ENCODE measurements around the gene ANGPTL8.

Gene ANGPTL8

DNA sequence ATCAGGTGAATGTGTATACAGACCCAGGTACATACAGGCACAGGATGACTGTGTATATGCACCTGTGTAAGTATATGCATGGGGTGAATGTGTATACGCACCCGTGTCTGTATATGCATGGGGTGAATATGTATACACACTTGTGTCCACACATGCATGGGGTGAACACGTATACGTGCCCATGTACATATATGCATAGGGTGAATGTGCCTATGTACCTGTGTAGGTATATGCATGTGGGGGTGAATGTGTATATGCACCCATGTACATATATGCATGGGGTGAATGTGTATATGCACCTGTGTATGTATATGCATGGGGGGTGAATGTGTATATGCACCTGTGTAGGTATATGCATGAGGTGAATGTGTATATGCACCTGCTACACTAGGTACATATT is 6.9 kb upstream of the ANGPTL8 start:
- TF ChIP-seq, protein P1, sequence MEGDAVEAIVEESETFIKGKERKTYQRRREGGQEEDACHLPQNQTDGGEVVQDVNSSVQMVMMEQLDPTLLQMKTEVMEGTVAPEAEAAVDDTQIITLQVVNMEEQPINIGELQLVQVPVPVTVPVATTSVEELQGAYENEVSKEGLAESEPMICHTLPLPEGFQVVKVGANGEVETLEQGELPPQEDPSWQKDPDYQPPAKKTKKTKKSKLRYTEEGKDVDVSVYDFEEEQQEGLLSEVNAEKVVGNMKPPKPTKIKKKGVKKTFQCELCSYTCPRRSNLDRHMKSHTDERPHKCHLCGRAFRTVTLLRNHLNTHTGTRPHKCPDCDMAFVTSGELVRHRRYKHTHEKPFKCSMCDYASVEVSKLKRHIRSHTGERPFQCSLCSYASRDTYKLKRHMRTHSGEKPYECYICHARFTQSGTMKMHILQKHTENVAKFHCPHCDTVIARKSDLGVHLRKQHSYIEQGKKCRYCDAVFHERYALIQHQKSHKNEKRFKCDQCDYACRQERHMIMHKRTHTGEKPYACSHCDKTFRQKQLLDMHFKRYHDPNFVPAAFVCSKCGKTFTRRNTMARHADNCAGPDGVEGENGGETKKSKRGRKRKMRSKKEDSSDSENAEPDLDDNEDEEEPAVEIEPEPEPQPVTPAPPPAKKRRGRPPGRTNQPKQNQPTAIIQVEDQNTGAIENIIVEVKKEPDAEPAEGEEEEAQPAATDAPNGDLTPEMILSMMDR (conservative IDR thresholded peaks at IDR 0.05), result no peak
- H3K27ac ChIP-seq, result no peak overlapping the region

GRCh38 chr19:11233073-11233472 is 6.3 kb upstream of the ANGPTL8 start:
- TF ChIP-seq, protein P1 (conservative IDR thresholded peaks at IDR 0.05), result no peak
- no peak overlapping the region for H3K27ac ChIP-seq

- H3K27ac ChIP-seq, result no peak overlapping the region
- TF ChIP-seq, protein P1 (conservative IDR thresholded peaks at IDR 0.05), result no peak
These were observed 4.8 kb upstream of the ANGPTL8 start for GRCh38 chr19:11234486-11235075.

GRCh38 chr19:11236324-11237301 is 2.8 kb upstream of the ANGPTL8 start:
- TF ChIP-seq, protein P1 (conservative IDR thresholded peaks at IDR 0.05), result no peak
- no peak overlapping the region for H3K27ac ChIP-seq

DNA sequence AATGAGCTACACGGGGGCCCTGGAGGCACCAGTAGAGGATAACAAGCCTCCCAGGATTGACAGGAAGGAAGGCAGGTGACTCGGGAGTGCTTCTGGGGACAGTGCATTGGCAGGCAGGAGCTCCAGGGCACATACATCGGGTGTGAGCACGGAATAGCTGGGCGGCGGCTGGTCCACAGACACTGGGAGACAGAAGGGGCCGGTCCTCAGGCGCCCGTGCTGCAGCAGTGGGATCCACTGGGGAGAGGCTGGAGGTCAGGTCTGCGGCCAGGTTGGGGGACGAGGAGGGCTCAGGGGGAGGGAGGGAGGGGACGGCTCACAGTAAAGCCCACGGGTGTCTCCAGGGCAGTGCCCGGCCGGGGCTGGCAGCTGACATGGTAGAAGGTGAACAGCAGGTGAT is 2.1 kb upstream of the ANGPTL8 start:
- TF ChIP-seq, protein P1 (conservative IDR thresholded peaks at IDR 0.05), result no peak
- no peak overlapping the region for H3K27ac ChIP-seq

DNA sequence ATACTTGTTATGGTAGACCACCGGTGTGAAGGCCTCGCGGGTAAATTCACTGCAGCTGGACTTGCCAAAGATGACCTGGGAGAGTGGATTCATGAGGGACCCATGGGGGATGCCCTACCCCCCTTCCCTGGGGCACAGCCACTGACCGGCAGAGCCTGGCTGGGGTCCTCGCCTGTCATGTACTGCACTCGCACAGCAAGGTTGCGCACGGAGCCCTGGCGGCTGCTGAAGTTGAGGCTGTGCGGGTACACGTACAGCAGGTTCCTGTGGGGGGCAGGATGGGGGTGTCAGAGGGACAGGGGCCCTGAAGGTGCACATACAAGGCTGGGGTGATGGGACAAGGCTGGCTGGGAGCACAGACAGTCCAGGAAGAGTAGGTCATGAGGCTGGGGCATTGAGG is 1.4 kb upstream of the ANGPTL8 start:
- TF ChIP-seq, protein P1 (conservative IDR thresholded peaks at IDR 0.05), result no peak
- H3K27ac ChIP-seq, result no peak overlapping the region

- no peak overlapping the region for H3K27ac ChIP-seq
- TF ChIP-seq, protein P1 (conservative IDR thresholded peaks at IDR 0.05), result no peak
These were observed 540 bp upstream of the ANGPTL8 start for GRCh38 chr19:11238781-11239376.
